GM18873 (cell line): ENCODE data around the gene SFMBT2.
"Not testable (repeated sequence)": the region's sequence is repeated elsewhere in the genome, so short reads cannot be mapped to it uniquely, and the experiment has no call there.

ENCODE experiments used
- ATAC-seq: cut with Tn5 transposase; IDR thresholded peaks from one replicate; pipeline ENCODE4 v1.9.1; 2021; ENCODE audit warnings: mild to moderate bottlenecking, moderate library complexity, moderate number of reproducible peaks; ENCODE audit not compliant: unreplicated experiment, low FRiP score

The SFMBT2 gene

DNA sequence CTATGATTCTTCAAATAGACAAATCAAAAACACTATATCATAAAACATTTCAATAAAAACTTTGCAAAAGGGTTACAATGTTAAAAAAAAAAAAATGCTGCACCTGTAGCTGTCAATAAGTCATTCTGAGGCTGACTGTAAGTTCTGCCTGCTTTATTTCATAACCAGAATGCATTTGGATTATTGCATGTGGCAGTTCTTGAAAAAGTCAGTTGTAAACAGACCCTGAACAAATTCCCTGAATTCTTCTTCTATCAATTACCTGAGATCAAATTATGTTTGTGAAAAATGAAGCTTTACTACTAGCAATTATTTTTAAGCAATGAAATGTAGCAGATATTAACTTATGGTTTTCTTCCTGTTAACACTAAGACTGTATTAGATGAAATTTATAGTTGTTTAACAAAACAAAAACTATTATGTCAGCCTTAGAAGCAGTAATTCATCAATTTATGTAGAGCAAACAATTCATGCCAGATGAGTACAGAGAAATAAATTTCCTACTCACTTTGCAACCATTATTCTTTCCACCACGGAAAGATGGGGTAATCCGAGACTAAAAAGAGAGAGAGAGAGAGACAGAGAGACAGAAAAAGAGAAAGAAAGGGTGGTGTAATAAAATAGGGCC lies 107.8 kb downstream of the SFMBT2 start:
- ATAC-seq = no peak

DNA sequence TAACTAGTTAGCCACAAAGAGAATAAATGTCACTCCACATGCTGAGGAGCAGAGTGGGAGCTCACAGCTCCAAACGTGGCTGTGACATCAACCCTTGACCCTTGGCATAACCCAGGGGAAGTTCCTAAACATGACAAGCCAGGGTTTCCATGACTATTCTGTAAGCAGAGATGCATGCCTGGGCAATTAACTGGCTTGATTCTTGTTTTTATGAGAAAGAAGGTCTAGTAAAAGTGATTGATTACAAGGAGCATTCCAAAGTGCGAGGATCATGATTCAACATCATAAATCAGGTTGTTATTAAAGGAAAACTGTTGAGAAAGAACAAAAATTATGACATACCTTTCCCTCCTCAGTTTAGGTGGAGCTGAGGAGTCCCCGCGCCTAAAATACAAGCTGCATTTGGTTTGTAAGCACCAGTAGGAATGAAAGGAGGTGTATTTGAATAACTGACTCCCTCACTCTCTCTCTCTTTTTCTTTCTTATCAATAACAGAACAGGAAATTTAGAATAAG lies 108.4 kb downstream of the SFMBT2 start:
- no peak for ATAC-seq

DNA sequence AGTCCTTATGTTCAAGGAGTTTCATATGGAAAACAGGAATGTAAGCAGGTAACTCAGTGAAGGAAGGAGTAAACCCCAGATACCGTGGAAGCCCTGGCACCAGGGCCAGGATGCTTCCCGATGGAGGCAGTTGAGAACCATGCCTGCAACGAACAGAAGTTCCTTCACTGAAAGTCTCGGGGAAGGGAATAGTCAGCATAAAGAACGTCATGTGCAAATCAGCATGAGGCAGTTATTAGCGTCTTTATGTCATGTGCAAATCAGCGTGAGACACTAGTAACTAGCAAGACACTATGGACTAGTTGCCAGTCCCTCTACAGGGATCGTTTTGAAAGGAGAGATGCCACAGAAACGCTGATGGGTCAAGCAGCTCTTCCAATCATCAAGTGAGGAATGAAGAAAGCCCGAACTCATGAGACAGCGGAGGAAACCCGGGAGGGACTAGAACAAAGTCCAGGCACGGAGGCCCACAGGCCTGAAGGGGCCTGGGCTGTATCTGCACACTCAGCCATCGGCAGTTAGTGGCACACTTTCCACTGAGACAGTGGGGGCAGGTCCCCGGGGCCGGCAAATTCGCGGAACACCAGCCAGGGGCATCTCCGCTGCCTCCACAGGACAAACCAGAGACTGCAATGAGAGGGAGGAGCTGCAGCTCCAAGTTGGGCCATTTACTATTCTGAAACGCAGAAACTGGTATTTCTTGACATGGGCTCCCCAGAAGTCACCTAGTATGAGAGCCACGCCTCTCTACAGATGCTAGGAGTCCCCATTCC lies 109.6 kb downstream of the SFMBT2 start:
- ATAC-seq = no peak

DNA sequence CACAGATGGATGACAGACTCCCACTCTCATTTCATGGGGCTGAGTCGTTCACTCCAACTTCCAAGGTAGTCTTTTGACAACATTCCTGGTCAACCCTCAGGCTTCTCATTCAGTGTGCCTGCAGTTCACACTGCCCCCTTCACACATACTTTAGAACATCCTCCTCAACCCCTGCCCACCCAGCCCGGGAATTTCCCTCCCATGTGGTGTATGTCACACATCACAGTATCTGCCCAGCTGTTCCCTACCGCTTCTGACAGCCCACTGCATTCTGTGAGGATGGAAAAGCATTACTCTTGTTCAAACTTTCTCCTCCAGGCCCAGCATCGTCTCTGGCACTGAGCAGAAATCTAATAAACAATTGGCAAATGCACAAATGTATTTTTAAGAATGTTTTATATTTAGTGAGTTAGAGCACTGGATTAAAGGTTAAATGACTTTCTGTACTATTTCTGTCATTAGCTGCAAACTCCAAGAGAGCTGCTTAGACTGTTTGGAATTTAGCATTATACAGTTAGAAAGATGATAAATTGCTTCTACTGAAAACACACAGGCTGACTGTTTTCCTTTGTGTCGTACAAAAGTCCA lies 110.4 kb downstream of the SFMBT2 start:
- ATAC-seq = no peak

DNA sequence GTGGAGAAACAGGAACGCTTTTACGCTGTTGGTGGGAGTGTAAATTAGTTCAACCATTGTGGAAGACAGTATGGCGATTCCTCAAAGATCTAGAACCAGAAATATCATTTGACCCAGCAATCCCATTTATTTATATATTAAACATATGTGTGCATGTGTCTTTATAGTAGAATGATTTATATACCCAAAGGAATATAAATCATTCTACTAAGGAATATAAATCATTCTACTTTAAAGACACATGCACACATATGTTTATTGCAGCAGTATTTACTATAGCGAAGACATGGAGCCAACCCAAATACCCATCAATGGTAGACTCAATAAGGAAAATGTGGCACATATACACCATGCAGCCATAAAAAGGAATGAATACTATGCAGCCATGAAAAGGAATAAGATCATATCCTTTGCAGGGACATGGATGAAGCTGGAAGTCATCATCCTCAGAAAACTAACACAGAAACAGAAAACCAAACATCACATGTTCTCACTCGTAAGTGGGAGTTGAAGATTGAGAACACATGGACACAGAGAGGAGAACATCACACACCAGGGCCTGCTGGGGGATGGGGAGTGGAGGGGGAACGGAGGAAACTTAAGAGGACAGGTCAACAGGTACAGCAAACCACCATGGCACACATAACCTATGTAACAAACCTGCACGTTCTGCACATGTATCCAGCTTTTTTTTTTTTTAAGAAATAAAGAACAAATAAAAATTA lies 111.1 kb downstream of the SFMBT2 start:
- ATAC-seq = not testable (repeated sequence)

DNA sequence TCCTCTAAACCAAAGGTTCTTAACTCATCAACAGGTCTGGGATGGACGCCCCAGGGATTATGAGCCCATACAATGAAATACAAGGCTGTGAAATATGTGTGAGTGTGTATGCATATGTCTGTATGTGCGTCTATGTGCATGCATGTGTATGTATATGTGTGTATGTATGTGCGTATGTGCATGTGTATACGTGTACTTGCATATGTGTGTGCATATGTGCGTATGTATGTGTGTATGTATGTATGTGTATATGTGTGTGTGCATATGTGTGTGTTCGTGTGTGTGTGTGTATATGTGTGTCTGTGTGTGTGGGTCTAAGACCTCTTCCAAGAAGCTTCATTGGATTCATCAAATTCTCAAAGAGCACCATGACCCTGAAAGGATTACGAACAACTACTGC lies 112.3 kb downstream of the SFMBT2 start:
- ATAC-seq = no peak

DNA sequence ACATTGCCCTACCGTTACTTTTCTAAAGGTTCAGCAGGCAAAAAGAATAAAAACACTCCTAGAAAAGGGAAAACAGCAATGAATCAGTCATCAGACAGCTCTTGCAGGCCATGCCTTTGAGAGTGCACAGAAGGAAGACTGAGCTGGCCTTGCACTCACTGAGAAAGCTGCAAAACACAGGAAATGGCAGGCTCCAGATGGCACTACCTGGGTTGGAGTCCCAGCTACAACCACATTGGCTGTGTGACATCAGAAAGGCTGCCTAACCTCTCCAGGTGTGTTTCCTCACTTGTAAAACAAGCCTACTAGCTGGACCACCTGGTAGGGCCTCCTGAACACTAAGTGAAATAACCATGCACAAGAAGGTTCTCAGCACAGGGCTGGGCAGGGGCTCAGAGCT lies 113.7 kb downstream of the SFMBT2 start:
- no peak for ATAC-seq

DNA sequence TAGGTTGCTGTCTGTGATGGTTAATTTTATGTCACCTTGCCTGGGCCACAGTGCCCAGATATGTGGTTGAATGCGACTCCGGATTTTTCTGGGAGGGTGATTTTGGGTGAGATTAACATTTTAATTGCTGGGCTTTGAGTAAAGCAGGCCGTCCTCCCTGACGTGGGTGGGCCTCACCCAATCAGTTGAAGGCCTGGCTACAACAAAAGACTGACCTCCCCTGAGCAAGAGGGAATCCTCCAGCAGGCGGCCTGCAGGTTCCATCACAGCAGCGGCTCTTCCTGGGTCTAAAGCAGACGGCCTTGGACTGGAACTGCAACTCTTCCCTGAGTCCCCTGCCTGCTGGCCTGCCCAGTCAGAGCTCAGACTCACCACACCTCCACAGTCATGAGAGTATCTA lies 114.2 kb downstream of the SFMBT2 start:
- no peak for ATAC-seq

DNA sequence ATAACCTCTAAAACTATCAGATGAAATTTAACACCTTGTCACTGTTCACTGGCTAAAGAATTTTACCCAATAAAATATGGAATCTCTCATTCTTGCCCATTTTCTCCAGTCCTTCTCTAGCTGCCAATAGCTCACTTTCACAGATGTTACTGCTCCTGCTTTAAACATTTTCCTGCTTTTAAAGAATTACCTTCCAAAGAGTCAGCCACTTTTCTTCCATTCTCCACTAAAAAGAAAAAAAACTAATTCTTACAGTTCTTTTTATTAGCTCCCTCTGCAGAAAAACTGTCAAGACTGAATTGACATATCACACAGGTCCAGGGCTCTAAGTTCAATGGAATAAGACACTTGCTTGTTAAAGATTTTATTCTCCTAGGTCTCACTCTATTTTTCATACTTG lies 114.8 kb downstream of the SFMBT2 start:
- no peak for ATAC-seq

DNA sequence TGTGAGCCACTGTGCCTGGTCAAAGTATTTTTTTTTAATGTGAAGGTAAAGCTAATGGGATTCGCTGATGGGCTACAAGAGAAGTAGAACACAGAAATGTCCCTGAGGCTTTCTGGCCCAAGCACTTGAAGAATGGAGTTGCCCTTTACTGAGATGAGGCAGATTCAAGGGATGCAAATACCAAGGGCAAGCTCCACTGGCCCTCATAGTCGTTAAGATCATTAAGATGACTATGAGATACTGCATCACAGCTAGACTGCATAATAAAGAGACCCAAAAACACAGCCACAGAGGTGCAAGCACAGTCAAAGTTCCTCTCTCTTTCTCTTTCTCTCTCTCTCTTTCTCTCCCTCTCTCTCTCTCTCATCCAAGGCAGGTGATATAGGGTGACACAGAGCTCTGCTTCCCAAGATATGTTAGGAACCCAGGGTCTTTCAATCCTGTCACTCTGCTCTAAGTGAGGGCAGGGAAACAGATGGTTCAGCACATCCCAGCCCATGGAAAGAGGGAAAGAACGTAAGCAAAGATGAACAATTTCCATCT lies 117.4 kb downstream of the SFMBT2 start:
- no peak for ATAC-seq

DNA sequence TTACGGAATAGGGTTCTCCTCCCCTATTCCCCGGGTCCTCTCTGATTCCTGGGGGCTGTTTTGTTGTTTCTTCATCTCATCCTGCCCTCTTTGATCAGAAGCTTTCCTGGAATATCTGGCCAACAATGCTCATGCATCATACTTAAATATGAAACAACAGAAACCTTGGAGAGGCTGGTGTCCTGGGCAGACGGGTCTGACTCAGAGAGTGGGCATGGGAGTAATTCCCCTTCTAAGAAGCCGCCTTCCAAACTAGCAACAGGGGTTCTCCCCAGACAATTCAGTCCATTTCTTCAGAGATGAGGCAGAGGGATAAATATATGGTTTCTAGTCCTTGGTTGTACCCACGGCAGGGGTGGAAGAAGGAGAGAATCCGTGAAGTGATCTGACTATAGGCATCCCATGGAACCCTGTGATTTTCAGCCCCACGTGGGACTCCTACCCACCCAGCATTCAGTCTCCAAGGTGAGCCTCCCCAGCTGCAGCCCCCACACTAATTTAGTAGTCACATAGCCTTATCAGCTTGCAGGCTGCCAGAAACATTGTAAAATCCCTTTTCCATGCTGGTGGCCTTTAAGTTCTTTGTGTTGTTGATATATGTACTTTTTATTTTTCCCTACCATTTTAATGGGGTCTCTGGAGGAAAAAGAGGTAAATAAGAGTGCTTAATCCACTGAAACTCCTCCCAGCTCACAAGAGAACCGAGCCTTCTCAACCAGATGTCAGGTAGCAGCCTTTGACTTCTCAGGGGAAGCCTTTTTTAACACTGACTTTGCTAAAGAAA lies 119.2 kb downstream of the SFMBT2 start:
- ATAC-seq = no peak

DNA sequence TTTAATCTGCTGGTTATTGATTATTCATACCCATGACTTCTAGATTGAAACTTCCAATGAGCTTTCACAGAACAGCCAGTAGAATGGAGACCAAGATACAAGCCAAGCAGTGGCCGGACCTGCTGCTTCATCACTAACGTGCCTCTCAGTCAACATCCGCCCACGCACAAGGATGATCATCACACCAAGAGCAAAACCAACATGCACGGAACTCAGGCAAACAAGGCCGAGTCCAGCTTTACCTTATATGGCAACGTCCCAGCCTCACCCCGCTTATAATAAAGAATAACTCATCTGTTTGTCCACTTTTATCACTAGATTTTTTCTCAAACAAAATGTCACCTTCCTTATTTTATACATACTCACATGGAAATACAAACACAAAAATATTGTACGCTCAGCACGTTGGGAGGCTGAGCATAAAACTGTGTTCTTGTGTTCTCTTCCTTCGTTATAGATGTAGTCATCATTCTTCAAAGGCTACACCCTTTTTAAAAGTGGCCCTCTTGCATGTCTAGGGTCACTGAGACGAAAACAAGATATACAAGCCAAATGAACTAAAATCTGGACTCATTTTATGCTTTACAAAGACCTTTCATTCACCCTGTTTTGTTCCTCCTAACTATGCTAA lies 122.7 kb downstream of the SFMBT2 start:
- ATAC-seq = no peak

DNA sequence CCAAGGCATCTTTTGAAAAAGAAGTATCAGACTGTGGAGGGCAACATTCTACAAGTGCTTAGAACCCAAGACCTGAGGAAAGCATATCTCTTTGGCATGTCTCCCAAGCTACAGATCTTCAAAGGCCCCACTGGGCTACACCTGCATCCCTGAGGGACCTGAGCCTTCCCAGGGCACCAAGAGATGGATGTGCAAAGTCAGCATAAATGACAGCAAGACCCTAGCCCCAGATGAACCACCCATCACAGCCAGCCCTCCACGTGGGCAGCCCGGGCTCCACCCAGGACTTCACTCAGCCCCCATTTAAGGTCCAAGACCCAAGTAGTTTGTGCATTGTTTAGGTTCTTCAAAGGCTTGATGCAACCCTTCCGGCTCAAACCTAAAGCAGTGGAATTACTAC lies 123.5 kb downstream of the SFMBT2 start:
- no peak for ATAC-seq

DNA sequence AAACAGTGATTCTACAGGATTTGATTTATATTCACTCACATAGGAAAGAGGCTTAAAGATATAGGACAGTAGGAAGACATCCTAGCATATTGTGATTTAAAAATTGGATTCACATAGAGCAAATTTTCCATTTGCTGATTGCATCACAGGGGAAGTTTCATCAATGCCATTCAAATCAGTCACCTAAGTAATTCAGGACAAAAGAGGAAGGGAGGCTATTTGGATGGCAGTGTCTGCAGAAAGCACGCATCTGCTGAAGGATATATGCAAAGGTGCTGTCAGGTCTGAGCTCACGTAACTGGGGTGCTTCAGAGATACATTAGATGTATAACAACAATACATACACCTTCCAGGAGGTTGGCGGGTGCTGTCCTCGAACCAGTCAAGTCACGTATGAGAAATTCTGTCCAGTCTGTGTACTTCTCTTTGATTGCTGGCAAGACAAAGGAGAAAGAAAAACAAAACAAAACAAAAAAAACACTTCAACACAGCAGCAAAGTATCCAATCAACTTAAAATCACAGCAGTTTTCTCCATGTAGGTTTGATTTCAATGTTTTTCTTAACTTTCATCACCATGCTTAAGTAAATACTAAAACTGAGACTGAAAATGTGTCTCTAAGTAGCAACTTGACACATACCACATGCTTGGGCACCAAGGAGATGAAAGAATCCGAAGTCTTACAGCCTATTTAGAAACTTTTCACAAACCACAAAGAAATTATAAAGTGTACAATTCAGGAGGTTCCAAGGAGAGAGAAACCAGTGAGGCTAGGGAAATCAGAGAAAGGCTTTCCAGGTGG lies 125.1 kb downstream of the SFMBT2 start:
- ATAC-seq = no peak

DNA sequence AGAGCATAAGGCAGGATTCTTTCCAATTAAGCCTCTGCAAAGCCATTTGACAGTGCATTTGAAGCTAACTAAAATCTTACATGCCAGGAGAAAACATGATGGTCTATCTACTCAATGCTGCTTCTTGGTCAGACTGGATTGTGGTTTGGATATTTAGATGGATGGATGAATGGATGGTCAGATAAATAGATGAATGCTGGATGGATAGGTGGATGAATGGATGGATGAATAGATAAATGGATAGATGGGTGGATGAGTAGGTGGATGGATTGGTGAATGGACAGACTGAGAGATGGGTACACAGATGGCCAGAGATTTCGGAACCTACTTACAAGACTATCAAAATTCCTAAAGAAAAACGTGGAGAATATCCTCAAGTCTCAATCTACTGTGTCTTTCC lies 127.6 kb downstream of the SFMBT2 start:
- no peak for ATAC-seq

DNA sequence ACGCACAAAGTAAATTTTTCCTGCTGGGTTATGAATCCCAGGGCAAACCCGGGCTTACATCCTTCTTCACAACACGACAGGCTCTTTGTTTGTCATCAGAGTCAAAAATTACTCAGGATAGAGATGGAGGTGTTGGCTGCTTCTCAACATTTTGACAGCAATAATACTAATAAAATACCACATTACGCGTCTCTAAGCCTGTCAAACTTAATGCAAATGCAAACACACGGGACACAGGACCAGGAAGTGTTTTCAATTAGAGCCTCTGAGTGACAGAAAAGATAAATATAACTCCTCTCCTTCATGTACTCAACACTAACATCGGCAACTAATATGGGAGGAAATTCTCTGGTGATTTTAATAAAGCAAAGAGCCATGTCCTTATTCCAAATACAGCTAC lies 128.4 kb downstream of the SFMBT2 start:
- no peak for ATAC-seq

DNA sequence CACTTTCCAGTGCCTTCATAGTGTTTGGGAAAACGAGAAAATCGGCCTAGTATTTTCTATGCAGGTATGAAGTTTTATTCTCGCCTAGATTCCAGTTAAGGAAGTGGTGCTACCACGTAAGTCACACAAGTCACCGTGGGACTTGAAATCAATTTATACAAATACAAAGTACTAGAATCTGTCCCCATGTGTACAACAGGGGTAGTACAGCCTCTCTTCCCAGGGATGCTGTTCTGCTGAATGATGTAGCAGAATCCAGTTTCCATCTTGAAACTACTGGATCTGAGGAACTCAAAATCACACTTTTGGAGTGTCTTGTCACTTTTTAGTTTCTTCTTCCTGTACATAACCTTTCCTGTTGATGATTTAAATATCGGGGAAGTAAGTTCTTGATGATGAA lies 129.4 kb downstream of the SFMBT2 start:
- no peak for ATAC-seq

DNA sequence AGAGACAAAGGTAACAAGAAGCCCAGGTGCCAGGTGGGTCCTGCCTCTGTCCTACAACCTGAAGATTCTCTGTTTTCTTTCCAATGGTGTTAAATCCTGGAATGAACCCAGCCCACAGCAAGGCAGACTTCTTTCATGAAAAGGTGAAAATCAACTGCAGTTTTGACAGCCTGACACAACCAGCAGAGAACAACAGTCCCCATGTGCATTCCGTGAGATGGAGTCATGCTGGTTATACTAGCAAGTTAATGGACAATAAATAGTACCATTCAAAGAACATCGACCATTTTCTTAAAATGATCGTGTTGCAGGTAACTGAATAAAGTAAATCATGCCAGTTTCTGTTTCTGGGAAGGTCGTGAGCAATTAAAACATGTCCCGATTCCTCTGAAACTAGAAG lies 131.5 kb downstream of the SFMBT2 start:
- ATAC-seq = no peak

DNA sequence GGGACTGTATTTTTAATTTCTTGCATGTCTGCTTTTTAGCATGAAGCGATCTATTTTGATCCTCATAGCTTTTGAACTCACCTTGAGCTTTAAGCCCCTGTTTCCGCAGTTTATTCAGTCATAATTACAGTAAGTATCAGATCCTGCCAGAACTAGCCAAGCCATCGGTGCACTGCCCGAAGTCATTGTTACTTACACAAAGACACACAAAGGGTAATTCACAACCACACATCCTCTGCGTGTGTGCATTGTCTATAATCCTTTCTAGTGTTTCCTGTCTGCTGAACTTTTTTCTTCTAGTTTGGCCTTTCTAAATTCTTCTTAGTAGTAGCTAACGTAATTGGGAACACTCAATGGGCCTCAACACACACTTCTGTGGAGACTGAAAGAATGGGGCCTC lies 133.0 kb downstream of the SFMBT2 start:
- ATAC-seq = no peak
